ENCODE results near the gene TXNDC15.

TXNDC15 gene

DNA sequence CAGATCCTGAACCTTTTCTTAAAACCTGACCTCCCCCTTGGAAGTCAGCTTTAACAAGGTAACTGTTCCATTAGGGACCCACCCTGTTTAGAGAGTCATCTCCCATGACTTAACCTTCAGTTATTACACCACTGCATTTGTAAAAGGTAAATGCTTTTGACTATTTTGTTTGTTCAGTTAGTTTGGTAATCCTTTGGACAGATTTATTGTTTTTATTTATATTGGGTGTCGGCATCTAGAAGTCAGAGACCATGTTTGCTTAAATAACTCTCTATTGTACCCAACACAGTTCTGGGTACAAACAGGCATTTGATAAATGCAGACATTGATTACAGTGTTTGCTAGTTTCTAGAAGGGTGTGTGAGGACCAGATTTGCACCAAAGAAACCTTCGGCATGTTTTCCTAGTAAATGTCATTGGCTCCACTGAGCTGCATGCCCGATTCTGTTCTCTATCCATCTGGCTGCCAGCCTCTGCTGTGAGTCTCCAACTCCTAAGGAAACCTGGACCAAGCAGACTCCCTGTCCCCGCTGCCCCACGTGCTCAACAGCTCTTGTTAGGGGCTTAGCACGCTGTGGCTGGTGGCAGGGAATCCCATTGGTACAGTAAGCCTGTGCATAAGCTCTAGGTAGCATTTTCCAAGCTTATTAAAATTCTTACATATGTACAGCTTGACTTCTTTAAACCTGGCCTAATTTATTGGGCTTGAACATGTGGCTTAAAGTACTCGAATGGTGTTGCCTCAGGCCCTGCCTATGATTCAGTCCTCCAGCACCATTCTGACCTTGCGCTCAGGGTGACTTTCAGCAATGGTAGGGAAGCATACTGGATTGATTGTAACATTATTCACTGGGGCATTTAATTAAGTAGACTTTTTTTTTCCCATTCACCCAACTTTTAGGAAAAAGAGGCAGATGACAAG, 37.4 kb downstream of the TXNDC15 start:
- no peak overlapping the region for H3K4me3 ChIP-seq (ENCODE audit: low read depth, low read length)
- peak; percentile 79 for DNase-seq
- H3K27ac ChIP-seq, result peak overlapping the region; percentile 13; the same call in 1 of the 2 replicates
- no peaks in the 10 kb centered on the region for H3K27me3 ChIP-seq (ENCODE audit: insufficient read depth, low read depth, severe bottlenecking)
- no peaks in the 10 kb centered on the region for H3K9me3 ChIP-seq (ENCODE audit: severe bottlenecking)
- H3K36me3 ChIP-seq, result peaks cover 20% of the 10 kb centered on the region
- TF ChIP-seq, protein P1, sequence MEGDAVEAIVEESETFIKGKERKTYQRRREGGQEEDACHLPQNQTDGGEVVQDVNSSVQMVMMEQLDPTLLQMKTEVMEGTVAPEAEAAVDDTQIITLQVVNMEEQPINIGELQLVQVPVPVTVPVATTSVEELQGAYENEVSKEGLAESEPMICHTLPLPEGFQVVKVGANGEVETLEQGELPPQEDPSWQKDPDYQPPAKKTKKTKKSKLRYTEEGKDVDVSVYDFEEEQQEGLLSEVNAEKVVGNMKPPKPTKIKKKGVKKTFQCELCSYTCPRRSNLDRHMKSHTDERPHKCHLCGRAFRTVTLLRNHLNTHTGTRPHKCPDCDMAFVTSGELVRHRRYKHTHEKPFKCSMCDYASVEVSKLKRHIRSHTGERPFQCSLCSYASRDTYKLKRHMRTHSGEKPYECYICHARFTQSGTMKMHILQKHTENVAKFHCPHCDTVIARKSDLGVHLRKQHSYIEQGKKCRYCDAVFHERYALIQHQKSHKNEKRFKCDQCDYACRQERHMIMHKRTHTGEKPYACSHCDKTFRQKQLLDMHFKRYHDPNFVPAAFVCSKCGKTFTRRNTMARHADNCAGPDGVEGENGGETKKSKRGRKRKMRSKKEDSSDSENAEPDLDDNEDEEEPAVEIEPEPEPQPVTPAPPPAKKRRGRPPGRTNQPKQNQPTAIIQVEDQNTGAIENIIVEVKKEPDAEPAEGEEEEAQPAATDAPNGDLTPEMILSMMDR (IDR thresholded peaks at IDR 0.05; ENCODE audit: low read depth, low read length), result no peak

DNA sequence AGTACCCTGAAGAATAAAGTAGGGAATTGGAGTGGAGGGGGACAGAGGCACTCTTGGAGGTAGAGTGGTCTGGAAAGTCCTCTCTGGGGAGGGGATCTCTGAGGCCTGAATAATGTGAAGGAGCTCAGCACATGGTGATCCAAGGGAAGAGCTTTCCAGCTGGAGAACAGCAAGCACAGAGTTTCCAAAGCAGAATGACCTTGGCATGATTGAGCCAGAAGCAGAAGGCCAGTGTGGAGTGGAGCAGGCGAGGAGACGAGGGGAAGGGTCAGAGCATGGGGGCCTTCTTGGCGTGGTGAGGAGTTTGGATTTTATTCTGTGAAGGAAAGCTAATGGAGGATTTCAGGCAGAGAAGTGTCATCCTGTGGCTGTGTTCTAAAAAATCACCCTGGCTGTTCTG, 39.1 kb downstream of the TXNDC15 start:
- Histone ChIP-seq H3K27me3 (ENCODE audit: insufficient read depth, low read depth, severe bottlenecking) (no peaks in the 10 kb centered on the region), H3K27ac (no peak overlapping the region), H3K9me3 (ENCODE audit: severe bottlenecking) (no peaks in the 10 kb centered on the region), H3K36me3 (peaks cover 23% of the 10 kb centered on the region), H3K4me3 (ENCODE audit: low read depth, low read length) (no peak overlapping the region)
- TF ChIP-seq, protein P1 (IDR thresholded peaks at IDR 0.05; ENCODE audit: low read depth, low read length), result no peak
- no peak for DNase-seq

DNA sequence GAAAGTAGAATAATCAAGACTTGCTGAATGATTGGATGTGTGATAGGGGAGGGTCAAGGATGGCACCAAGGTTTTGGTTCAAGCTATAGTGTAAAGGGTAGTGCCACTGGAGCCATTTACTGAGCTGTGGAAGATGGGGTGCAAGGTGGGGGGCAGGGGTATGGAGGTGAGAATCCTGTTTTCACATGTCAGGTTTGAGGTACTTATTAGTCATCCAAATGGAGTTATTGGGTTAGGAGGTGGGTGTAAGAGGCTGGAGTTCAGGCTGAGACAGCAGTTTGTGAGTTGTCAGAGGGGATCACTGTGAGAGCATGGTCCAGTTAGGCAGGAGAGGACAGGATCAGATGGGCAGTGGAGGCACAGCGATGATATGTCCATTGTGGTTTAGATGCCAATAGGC, 39.6 kb downstream of the TXNDC15 start:
- DNase-seq, result no peak
- no peak overlapping the region for H3K4me3 ChIP-seq (ENCODE audit: low read depth, low read length)
- no peak overlapping the region for H3K27ac ChIP-seq
- peaks cover 23% of the 10 kb centered on the region for H3K36me3 ChIP-seq
- TF ChIP-seq, protein P1 (IDR thresholded peaks at IDR 0.05; ENCODE audit: low read depth, low read length), result no peak
- H3K27me3 ChIP-seq (ENCODE audit: insufficient read depth, low read depth, severe bottlenecking), result no peaks in the 10 kb centered on the region
- no peaks in the 10 kb centered on the region for H3K9me3 ChIP-seq (ENCODE audit: severe bottlenecking)

DNA sequence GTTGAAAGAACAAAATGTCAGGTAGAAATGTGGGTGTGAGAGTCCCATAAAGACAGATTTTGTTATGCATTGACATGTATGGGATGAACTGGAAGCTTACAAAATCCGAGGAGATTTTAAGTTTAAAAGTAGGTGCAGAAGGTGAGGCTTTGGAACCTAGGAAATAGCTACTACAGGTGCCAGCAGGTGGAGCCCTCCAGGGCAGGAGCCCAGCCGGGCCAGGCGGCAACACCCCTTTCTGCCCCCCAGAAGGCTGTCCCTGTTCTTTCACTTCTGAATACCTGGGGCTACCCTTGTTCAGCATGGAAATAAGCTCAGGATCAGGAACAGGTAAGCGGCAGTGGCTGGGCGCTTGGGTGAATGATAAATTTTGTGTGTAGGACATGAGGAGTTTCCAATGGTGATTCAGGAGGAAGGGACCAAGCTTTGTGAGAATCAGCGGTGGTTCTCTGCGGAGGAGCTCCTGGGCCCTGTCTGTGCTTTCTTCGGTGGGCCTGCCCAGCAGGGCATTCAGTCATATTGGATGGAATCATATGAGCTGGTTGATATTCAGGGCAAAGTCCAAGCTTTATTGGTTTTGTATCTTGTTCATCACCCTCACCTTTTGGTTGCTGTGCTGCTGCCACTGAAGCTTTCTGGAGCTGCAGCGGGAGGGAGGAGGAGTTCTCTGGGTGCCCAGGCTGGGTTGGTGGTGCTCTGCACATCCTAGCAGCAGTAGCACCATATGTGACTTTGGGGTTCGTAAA, 43.1 kb downstream of the TXNDC15 start:
- DNase-seq, result peak; percentile 37
- Histone ChIP-seq H3K4me3 (ENCODE audit: low read depth, low read length) (no peak overlapping the region), H3K36me3 (peaks cover 23% of the 10 kb centered on the region)

DNA sequence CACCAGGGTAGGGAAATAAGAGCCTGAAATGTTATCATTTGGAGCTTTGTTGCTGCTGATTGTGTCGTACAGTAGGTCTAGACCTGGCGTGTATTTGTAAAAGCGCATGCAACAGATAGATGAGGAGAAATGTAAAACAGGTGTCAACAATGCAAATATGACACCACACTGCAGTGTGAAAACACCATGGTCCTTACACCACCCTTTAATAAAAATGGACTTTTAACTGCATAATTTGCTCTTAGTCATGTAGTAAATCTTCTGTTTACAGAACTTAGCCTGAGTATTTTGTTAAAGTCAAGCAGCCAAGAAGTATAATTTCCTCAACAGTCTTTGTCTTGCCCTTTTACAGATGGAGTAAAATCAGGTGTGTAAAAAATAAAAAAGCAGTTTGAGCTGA, 44.7 kb downstream of the TXNDC15 start:
- TF ChIP-seq, protein P1 (IDR thresholded peaks at IDR 0.05; ENCODE audit: low read depth, low read length), result no peak
- H3K4me3 ChIP-seq (ENCODE audit: low read depth, low read length), result no peak overlapping the region
- H3K27me3 ChIP-seq (ENCODE audit: insufficient read depth, low read depth, severe bottlenecking), result no peaks in the 10 kb centered on the region
- H3K36me3 ChIP-seq, result peaks cover 20% of the 10 kb centered on the region
- no peak overlapping the region for H3K27ac ChIP-seq
- no peak for DNase-seq
- H3K9me3 ChIP-seq (ENCODE audit: severe bottlenecking), result no peaks in the 10 kb centered on the region

More for the DNA sequence above, 43.1 kb downstream of the TXNDC15 start:
- no peaks in the 10 kb centered on the region for H3K27me3 ChIP-seq (ENCODE audit: insufficient read depth, low read depth, severe bottlenecking)
- TF ChIP-seq, protein P1 (IDR thresholded peaks at IDR 0.05; ENCODE audit: low read depth, low read length), result peak; percentile 72
- no peaks in the 10 kb centered on the region for H3K9me3 ChIP-seq (ENCODE audit: severe bottlenecking)
- no peak overlapping the region for H3K27ac ChIP-seq
